IgD-negative memory B cell (primary cell): ENCODE measurements around the gene GPRC5A. TPM values are rescaled to one million over a fixed set of nuclear protein-coding genes. Genes with fewer than 3 reads are reported as not detected.

Source experiments
- H3K27ac Mint-ChIP-seq, 3 donors: one replicate each; pipeline ENCODE4 v1.8.0; 2020 to 2022; ENCODE audit warnings: mild to moderate bottlenecking in 3 of 3, mixed read lengths in 3 of 3, moderate library complexity in 1 of 3
- H3K27me3 Mint-ChIP-seq: one replicate; pipeline ENCODE4 v1.8.0; 2021; ENCODE audit warnings: mixed read lengths
- H3K36me3 Mint-ChIP-seq: one replicate; pipeline ENCODE4 v1.8.0; 2020; ENCODE audit warnings: mild to moderate bottlenecking, mixed read lengths
- H3K4me1 Mint-ChIP-seq, 3 donors: one replicate each; pipeline ENCODE4 v1.8.0; 2020 to 2022; ENCODE audit warnings: mixed read lengths in 3 of 3, mild to moderate bottlenecking in 1 of 3
- H3K4me3 Mint-ChIP-seq, 4 donors: one replicate each; pipeline ENCODE4 v1.8.0; 2020 to 2022; ENCODE audit warnings: mild to moderate bottlenecking in 4 of 4, mixed read lengths in 4 of 4, moderate library complexity in 3 of 4
- H3K9me3 Mint-ChIP-seq, 3 donors: one replicate each; pipeline ENCODE4 v1.8.0; 2020 to 2021; ENCODE audit warnings: mixed read lengths in 3 of 3, mild to moderate bottlenecking in 1 of 3
- polyA plus RNA-seq: library from polyadenylated mRNA; unstranded; fragments of 300-500 nt; fragmentation: Illumina TruSeq; gene quantifications from one replicate; pipeline ENCODE4 v1.2.3, GENCODE V29; 2021

GPRC5A gene
- polyA plus RNA-seq, 1 donor from 2014 or later = not detected

DNA sequence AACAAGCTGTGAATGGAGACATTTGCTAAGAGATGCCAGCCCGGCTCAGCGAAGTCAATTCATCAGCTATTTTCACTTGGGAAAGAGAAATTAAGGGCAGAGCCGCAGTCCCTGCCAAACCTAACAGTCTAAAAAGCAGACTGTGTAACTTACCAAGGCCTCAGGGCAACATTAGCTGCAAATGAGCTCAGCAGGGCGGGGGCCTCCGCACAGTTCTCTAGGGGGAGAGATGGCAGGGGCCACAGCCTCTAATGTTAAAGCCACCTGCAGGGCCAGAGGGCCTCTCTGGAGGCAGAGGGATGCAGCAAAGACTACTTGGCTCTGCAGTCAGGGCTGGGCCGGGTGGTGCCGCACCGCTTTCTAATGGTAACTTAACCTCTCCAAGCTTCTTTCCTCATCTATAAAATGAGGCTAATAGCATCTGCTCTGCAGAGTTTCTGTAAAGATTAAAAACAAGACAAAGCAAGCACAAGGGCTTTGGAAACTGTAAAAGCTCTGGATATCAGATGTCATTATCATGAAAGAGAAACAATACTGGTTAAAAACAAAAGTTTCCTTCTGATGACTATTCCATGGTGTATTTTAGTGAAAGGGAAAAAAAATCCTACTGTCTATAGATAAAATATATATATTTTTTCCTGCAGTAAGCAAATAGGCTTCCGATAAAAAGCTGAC, 13.4 kb upstream of the GPRC5A start:
- Mint-ChIP-seq H3K27me3 (peaks cover 6% of the 10 kb centered on the region), H3K27ac (no peak overlapping the region)

DNA sequence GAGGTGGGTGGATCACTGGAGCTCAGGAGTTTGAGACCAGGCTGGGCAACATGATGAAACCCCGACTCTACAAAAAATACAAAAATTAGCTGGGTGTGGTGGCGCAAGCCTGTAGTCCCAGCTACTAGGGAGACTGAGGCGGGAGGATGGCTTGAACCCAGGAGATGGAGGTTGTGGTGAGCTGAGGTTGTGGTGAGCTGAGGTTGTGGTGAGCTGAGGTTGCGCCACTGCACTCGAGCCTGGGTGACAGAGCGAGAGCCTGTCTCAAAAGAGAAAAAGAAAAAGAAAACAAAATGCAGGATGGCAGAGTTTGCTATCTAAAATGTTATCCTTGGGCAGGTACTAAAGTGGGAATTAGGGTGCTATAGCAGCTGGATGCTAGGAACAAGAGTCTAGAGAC, 10.8 kb upstream of the GPRC5A start:
- H3K4me3 Mint-ChIP-seq = no peak overlapping the region
- H3K9me3 Mint-ChIP-seq = no peaks in the 10 kb centered on the region
- H3K36me3 Mint-ChIP-seq = peaks cover 1% of the 10 kb centered on the region
- no peak overlapping the region for H3K27ac Mint-ChIP-seq
- H3K27me3 Mint-ChIP-seq = peaks cover 7% of the 10 kb centered on the region
- H3K4me1 Mint-ChIP-seq = no peaks in the 10 kb centered on the region

More for the DNA sequence above, 13.4 kb upstream of the GPRC5A start:
- H3K4me1 Mint-ChIP-seq = no peaks in the 10 kb centered on the region
- no peaks in the 10 kb centered on the region for H3K9me3 Mint-ChIP-seq
- peaks cover 4% of the 10 kb centered on the region for H3K36me3 Mint-ChIP-seq
- H3K4me3 Mint-ChIP-seq = no peak overlapping the region

DNA sequence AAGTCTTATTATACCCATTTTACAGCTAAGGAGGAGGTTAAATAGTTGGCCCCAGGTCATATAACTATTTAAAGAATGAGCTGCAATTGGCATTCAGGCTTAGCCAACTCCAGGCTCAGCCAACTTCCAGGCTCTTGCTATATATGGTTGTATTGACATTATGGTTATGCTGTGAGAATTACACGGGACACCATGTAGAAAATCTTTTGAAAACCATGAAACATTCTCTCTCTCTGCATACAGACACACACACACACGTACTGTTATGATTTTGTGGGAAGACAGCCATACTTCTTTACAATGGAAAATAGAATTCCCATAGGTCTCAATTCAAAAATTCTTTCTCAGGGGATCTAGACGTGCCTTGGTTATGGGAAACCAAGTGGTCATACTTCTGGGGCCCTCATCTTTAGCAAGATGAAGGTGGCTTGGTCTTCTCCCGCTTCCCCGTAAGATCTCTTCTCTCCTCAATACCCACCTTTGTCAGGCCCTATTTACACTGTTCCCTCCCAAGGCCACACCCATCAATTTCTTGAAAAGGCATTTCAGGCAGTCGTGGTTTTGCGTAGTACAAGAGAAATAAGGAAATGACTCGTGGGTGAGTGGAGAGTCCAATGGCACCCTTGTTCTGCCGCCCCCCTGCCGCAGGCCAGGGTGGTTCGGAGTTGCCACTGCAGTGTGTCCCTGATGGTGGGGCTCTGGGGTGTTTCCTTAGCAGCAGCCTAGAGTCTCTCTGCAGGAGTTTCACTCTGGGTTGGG, 10.0 kb upstream of the GPRC5A start:
- no peaks in the 10 kb centered on the region for H3K4me1 Mint-ChIP-seq
- H3K9me3 Mint-ChIP-seq = no peaks in the 10 kb centered on the region
- H3K36me3 Mint-ChIP-seq = peaks cover 1% of the 10 kb centered on the region
- H3K4me3 Mint-ChIP-seq = no peak overlapping the region
- peaks cover 7% of the 10 kb centered on the region for H3K27me3 Mint-ChIP-seq
- no peak overlapping the region for H3K27ac Mint-ChIP-seq

DNA sequence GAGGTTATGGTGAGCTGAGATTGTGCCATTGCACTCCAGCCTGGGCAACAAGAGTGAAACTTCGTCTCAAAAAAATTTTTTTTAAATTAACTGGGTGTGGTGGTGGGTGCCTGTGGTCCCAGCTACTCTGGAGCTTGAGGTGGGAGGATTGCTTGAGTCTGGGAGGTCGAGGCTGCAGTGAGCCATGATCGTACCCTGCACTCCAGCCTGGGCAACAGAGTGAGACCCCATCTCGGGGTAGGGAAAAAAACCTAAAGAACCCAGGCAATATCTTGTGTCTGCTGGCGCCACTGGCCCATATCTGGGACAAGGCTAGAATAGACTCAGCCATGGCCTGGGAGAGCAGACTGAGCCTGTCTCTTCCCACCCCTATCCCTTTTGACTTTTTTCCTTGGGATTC, 9.1 kb upstream of the GPRC5A start:
- Mint-ChIP-seq H3K36me3 (peaks cover 1% of the 10 kb centered on the region), H3K4me1 (no peaks in the 10 kb centered on the region), H3K9me3 (no peaks in the 10 kb centered on the region), H3K4me3 (no peak overlapping the region), H3K27me3 (peaks cover 7% of the 10 kb centered on the region), H3K27ac (no peak overlapping the region)

DNA sequence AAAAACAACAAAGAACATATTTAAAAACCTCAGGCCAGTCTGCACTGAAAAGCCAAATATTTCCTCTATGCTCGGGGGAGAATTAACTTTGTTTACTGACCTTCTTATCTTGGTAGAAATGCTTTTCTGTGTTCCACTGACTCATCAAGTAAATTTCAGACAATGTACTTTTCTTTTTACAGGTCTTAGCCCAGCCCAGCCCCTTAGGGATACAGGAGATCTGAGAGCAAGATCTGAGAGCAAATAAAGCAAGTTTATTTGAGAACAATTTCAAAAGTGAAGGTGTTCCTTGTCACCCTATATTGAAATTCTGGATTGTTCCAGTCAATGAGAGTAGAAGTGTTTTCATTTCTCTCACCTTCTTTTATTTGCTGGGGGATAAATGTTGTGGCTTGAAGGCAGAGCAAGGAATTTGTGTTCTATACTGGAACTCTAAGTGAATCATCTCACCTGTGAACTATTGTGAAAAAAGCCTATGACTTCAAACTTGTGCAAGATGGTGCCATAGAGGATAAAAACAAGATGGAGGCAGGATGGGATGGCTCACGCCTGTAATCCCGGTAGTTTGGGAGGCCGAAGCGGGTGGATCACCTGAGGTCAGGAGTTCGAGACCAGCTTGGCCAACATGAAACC, 7.9 kb upstream of the GPRC5A start:
- H3K27me3 Mint-ChIP-seq = peaks cover 13% of the 10 kb centered on the region
- H3K4me3 Mint-ChIP-seq = no peak overlapping the region
- no peaks in the 10 kb centered on the region for H3K4me1 Mint-ChIP-seq
- no peak overlapping the region for H3K27ac Mint-ChIP-seq
- H3K9me3 Mint-ChIP-seq = no peaks in the 10 kb centered on the region
- peaks cover 1% of the 10 kb centered on the region for H3K36me3 Mint-ChIP-seq

DNA sequence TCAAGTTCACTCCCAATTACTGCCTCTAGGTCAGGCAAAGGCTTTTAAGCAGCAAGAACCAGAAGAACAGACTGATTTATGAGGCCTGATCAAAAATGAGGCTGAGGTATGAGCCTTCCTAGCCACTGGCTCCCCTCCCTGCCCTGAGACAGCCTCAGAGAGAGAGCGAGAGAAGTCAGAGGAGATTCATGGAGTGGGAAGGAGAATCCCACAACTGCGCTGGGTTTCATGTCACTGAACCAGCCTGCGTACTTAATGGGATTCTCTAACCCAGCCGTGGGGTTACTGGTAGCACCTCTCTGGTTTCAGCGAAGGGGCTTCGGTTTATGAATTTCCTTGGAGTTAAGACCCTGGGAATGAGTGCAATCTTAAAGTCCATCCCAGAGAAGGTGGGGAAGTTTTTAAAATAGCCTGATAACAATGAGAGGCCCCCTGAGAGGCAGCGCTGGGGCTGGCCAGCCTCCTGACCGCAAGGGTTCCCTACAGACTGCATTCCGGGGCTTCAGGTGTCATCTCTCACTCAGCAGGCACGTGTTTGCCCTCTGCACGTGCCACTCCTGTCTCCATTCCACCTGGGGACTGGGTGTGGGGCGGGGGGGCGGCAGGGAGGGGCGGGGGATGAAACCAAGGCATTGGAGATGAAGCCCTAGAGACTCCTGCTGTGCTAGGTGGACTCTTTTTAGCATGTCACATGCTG, 6.1 kb upstream of the GPRC5A start:
- Mint-ChIP-seq H3K36me3 (peaks cover 1% of the 10 kb centered on the region), H3K4me3 (no peak overlapping the region), H3K27me3 (peaks cover 22% of the 10 kb centered on the region), H3K27ac (no peak overlapping the region), H3K4me1 (peaks cover 0 to 1% (median 0%) of the 10 kb centered on the region in 3 donors), H3K9me3 (no peaks in the 10 kb centered on the region)

DNA sequence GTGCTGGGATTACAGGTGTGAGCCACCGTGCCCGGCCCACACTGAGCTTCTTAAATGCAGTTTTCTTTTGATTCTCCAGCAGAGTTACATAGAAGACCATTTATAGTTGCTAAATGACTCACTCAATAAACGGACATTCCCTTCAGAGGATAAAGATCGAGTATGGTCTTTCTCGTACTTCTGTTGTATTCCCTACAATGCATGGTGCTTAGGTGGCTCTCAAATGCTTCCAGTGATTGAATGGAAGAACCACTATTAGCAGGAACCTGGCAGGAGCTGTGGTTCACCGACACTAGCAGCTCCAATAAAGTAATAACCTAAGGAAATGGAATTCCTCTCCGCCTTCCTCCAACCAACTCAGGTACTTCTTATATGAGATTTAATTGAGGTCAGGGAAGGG, 3.9 kb upstream of the GPRC5A start:
- H3K4me3 Mint-ChIP-seq = no peak overlapping the region
- H3K9me3 Mint-ChIP-seq = no peaks in the 10 kb centered on the region
- H3K36me3 Mint-ChIP-seq = peaks cover 1% of the 10 kb centered on the region
- peaks cover 39% of the 10 kb centered on the region for H3K27me3 Mint-ChIP-seq
- H3K4me1 Mint-ChIP-seq = peaks cover 0 to 7% (median 0%) of the 10 kb centered on the region in 3 donors
- no peak overlapping the region for H3K27ac Mint-ChIP-seq

DNA sequence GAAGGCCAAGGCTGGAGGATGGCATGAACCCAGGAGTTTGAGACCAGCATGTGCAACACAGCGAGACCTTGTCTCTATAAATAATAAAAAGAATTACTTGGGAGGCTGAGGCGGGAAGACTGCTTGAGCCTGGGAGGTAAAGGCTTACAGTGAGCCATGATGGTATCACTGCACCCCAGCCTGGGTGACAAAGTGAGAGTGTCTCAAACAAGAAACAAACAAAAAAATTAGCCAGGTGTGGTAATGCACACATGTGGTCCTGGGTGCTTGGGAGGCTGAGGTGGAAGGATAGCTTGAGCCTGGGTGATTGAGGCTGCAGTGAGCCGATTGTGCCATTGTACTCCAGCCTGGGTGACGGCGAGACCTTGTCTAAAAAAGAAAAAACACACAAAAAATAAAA, 1.7 kb upstream of the GPRC5A start:
- Mint-ChIP-seq H3K4me1 (peaks cover 0 to 7% (median 0%) of the 10 kb centered on the region in 3 donors), H3K4me3 (peak overlapping the region in 1 of 4 donors; percentile 90), H3K36me3 (peaks cover 1% of the 10 kb centered on the region), H3K27me3 (peaks cover 45% of the 10 kb centered on the region), H3K27ac (no peak overlapping the region), H3K9me3 (no peaks in the 10 kb centered on the region)

DNA sequence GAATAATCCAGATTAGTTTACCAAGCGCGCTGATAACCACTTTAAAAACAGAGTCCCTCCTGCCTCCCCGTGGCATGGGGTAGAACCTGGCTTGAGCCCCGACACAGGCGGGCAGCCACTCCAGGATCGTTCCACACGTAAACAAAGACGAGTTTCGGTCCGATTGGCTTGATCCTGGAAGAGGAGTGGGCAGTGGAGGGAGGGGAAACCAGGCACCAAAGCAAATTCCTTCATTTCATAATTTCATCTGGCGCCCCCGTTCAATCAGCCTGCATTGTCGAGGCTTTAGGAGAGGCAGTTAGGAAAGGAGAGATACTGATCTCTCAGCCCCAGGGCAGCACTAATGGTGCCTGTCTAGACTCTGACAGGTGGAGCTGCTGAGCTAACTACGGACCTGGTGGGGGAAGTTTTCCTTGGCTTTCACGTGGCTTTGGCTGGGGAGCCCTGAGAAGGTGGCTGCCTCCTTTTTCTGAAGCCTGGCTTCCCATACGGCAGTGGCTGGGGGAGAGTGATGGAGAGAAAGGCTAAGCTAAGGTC, 751 bp upstream of the GPRC5A start:
- H3K27me3 Mint-ChIP-seq = peaks cover 45% of the 10 kb centered on the region
- H3K4me3 Mint-ChIP-seq = peak overlapping the region; percentile 72 to 90 (median 82)
- H3K9me3 Mint-ChIP-seq = no peaks in the 10 kb centered on the region
- no peak overlapping the region for H3K27ac Mint-ChIP-seq
- H3K36me3 Mint-ChIP-seq = peaks cover 1% of the 10 kb centered on the region
- peaks cover 0 to 7% (median 0%) of the 10 kb centered on the region in 3 donors for H3K4me1 Mint-ChIP-seq

DNA sequence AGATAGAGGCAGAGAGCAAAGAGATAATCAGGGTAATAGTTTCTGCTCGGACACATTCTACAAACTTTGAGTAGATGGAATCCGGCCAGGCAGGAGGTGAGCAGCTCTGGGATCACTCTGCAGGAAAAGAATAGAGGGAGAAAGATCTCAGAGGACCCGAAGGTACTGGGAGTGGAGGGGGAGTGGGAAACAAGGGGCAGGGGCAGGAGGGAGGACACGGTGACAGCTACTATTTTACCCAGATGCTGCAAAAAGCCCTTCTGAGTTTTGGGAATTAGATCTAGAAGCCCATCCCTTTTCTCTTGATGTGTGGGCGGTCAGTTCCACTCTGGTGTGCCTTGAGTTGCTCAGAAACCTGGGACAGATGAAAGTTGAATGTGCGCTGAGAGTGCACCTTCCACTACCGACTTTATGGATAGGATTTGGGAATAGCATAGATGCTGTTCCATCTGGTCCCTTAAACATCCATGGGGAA, 556 bp downstream of the GPRC5A start:
- Mint-ChIP-seq H3K27me3 (peaks cover 45% of the 10 kb centered on the region), H3K9me3 (no peaks in the 10 kb centered on the region), H3K4me3 (peak overlapping the region in 2 of 4 donors; percentile 39 to 75), H3K4me1 (peaks cover 0 to 7% (median 0%) of the 10 kb centered on the region in 3 donors), H3K27ac (no peak overlapping the region), H3K36me3 (no peaks in the 10 kb centered on the region)

DNA sequence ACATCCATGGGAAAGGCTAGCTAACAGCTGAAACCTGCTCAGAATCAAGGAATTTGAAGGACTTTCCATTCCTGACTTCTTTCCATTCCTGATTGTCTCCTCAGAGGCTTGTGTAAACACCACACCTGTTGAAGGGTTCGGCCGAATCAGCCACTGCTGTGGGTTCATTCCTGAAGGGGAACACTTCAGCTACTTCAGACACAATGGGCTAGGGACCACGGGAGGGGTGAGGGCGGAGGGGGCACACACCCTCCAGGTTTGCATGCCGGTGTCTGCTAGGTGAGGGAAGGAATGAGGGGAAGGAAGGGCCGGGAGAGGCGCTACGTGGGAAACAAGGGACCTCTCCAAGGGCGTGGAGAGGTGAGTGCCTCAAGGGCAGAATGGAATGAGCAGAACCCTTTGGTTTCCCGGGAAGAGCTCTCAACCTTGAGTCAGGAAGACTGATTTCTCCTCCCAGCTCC, 1.3 kb downstream of the GPRC5A start:
- Mint-ChIP-seq H3K27me3 (peaks cover 44% of the 10 kb centered on the region), H3K9me3 (peaks cover 0 to 2% (median 0%) of the 10 kb centered on the region in 3 donors), H3K4me3 (no peak overlapping the region), H3K36me3 (no peaks in the 10 kb centered on the region), H3K27ac (no peak overlapping the region), H3K4me1 (peaks cover 0 to 7% (median 0%) of the 10 kb centered on the region in 3 donors)

DNA sequence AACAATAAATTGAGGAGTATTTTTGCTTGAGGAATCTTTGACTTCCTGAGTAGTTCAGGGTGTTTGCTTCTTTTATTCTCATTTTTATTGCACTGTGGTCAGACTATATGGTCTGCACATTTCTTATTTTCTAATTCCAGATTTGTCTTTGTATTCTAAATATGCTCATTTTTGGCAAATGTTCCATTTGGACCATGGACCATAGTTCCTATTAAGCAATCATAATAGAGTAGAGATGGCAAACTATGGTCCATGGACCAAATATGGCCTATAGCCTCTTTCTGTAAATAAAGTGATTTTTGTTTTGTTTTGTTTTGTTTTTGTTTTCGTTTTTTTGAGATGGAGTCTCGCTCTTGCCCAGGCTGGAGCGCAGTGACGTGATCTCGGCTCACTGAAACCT, 2.1 kb downstream of the GPRC5A start:
- Mint-ChIP-seq H3K27me3 (peaks cover 39% of the 10 kb centered on the region), H3K36me3 (no peaks in the 10 kb centered on the region), H3K4me1 (peaks cover 0 to 7% (median 0%) of the 10 kb centered on the region in 3 donors), H3K9me3 (peaks cover 0 to 2% (median 0%) of the 10 kb centered on the region in 3 donors), H3K27ac (no peak overlapping the region), H3K4me3 (no peak overlapping the region)

DNA sequence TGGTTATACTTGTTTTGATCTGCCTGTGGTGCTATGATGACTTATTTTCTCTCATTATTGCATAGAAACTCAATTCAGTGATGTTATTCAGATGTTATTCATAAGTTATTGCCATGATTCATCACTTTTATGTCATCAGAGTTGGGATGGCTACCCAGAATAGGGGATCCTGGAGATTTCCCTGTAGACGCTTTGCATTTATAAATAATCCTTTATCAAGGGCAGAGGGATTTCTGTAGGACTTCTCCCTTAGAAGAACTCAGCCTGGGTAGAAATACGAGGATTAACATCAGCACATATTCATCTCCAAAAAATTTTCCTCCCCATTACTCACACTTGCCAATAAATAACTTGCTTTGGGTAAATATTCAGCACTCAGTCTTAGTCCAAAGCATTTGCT, 4.9 kb downstream of the GPRC5A start:
- Mint-ChIP-seq H3K4me3 (no peak overlapping the region), H3K9me3 (peaks cover 0 to 2% (median 0%) of the 10 kb centered on the region in 3 donors), H3K36me3 (no peaks in the 10 kb centered on the region), H3K4me1 (no peaks in the 10 kb centered on the region), H3K27me3 (peaks cover 22% of the 10 kb centered on the region), H3K27ac (no peak overlapping the region)

DNA sequence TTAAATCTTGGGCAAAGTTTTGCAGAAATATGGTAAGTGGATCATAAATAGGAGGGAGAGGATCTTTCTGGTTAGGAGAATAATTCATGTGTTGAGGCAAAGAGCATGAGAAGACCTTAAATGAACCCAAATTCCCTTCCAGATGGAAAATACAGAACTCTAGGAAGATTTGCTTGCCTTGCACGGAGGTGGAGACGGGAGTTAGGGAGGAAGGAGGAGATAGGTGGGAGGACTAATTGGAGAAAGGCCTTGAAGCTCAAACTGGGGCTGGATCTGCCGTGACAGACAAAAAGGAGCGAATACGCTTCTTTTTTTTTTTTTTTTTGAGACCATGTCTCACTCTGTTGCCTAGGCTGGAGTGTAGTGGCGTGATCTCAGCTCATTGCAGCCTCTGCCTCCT, 5.9 kb downstream of the GPRC5A start:
- Mint-ChIP-seq H3K27me3 (peaks cover 12% of the 10 kb centered on the region), H3K36me3 (no peaks in the 10 kb centered on the region), H3K9me3 (peaks cover 0 to 2% (median 0%) of the 10 kb centered on the region in 3 donors)

More for the DNA sequence above, 5.9 kb downstream of the GPRC5A start:
- Mint-ChIP-seq H3K27ac (peak overlapping the region in 1 of 3 donors; percentile 40), H3K4me3 (no peak overlapping the region), H3K4me1 (no peaks in the 10 kb centered on the region)
